HG03442 (cell line): ENCODE measurements around the gene STIM1.

Source experiments
- ATAC-seq: cut with Tn5 transposase; IDR thresholded peaks from one replicate; pipeline ENCODE4 v1.9.1; 2021; ENCODE audit warnings: mild to moderate bottlenecking, moderate library complexity; ENCODE audit not compliant: unreplicated experiment

Gene STIM1

GRCh38 chr11:3909901-3910300 lies 54.4 kb downstream of the STIM1 start:
- ATAC-seq, result no peak

- no peak for ATAC-seq
Measured at GRCh38 chr11:3911908-3912505, 56.5 kb downstream of the STIM1 start.

- ATAC-seq, result no peak
Measured at GRCh38 chr11:3913921-3914320, 58.5 kb downstream of the STIM1 start.

- no peak for ATAC-seq
Measured at GRCh38 chr11:3914805-3915204, 59.3 kb downstream of the STIM1 start.

GRCh38 chr11:3916962-3917361 lies 61.5 kb downstream of the STIM1 start:
- ATAC-seq, result no peak

GRCh38 chr11:3920148-3920852 lies 64.8 kb downstream of the STIM1 start:
- peak; percentile 60 for ATAC-seq

- no peak for ATAC-seq
Measured at GRCh38 chr11:3922056-3922455, 66.6 kb downstream of the STIM1 start.

GRCh38 chr11:3925513-3925912 lies 70.0 kb downstream of the STIM1 start:
- ATAC-seq, result no peak

- no peak for ATAC-seq
Measured at GRCh38 chr11:3926458-3927095, 71.1 kb downstream of the STIM1 start.

- ATAC-seq, result no peak
Measured at GRCh38 chr11:3927129-3927796, 71.8 kb downstream of the STIM1 start.

- no peak for ATAC-seq
Measured at GRCh38 chr11:3929232-3929631, 73.8 kb downstream of the STIM1 start.

GRCh38 chr11:3929649-3930048 lies 74.2 kb downstream of the STIM1 start:
- ATAC-seq, result no peak

- no peak for ATAC-seq
Measured at GRCh38 chr11:3932698-3933097, 77.2 kb downstream of the STIM1 start.

- no peak for ATAC-seq
Measured at GRCh38 chr11:3933165-3933628, 77.7 kb downstream of the STIM1 start.

GRCh38 chr11:3934658-3935057 lies 79.2 kb downstream of the STIM1 start:
- ATAC-seq, result no peak

GRCh38 chr11:3936517-3936916 lies 81.1 kb downstream of the STIM1 start:
- ATAC-seq, result no peak

GRCh38 chr11:3939211-3939610 lies 83.7 kb downstream of the STIM1 start:
- ATAC-seq, result no peak

- no peak for ATAC-seq
Measured at GRCh38 chr11:3939651-3940190, 84.3 kb downstream of the STIM1 start.

GRCh38 chr11:3942160-3942955 lies 86.9 kb downstream of the STIM1 start:
- no peak for ATAC-seq

GRCh38 chr11:3942956-3943497 lies 87.6 kb downstream of the STIM1 start:
- no peak for ATAC-seq
